Measurements from ENCODE around the gene GBA2. TPM values are rescaled to one million over a fixed set of nuclear protein-coding genes. Genes with fewer than 3 reads are reported as not detected.

GBA2 gene
- polyA plus RNA-seq, 1 donor (not counting 4 experiments of a cell fraction or from before 2014, with no cell fraction given) = 31.7 TPM

DNA sequence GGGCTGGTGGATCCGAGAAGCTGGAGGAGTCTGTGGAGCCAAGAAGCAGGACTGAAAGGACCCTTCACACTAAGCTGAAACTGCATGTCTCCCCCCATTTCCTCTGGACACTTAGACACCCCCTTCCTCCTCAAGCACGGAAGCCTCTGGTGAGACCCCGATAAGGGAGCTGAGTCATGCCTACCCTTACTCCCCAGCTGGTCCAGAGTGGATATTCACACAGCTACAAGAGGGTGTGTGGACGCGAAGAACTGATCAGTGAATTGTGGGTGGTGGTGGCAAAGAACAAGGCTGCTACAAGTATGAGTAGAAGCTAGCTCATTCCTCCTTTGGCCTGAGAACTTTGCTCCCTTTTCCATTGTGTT lies 21.4 kb downstream of the GBA2 start:
- dilution Hi-C loops (cut with MboI; ENCODE audit: extremely low pct_ligation_motif_present, low sequenced_read_pairs) = no loop called here
- DNase-seq (ENCODE audit: low read depth, low spot score) (no peak), FAIRE-seq (no peak)
- H3K9ac ChIP-seq (ENCODE audit: control insufficient read depth, extremely low read depth, insufficient read depth, low read length) = no peak overlapping the region
- peaks cover 25 to 28% of the 10 kb centered on the region in 2 experiments for H3K36me3 ChIP-seq (ENCODE audit: control insufficient read depth in 2 of 2, extremely low read depth in 1 of 2, insufficient read depth in 2 of 2, low read length in 2 of 2)
- no peak overlapping the region for H3K27ac ChIP-seq (ENCODE audit: control insufficient read depth, insufficient read depth, low read length)
- no peaks in the 10 kb centered on the region for H3K27me3 ChIP-seq (ENCODE audit: control insufficient read depth, extremely low read depth, insufficient read depth, low read length)
- H3K4me3 ChIP-seq (ENCODE audit: control insufficient read depth in 2 of 3, extremely low read depth in 1 of 3, insufficient read depth in 2 of 3, low read depth in 1 of 3, low read length in 3 of 3) = no peak overlapping the region
- H3K4me1 ChIP-seq (ENCODE audit: control insufficient read depth, extremely low read depth, insufficient read depth, low read length) = peaks cover 36% of the 10 kb centered on the region
- TF ChIP-seq EZH2 (IDR thresholded peaks at IDR 0.05; ENCODE audit: low read length) = no peak
- TF ChIP-seq, protein P1, sequence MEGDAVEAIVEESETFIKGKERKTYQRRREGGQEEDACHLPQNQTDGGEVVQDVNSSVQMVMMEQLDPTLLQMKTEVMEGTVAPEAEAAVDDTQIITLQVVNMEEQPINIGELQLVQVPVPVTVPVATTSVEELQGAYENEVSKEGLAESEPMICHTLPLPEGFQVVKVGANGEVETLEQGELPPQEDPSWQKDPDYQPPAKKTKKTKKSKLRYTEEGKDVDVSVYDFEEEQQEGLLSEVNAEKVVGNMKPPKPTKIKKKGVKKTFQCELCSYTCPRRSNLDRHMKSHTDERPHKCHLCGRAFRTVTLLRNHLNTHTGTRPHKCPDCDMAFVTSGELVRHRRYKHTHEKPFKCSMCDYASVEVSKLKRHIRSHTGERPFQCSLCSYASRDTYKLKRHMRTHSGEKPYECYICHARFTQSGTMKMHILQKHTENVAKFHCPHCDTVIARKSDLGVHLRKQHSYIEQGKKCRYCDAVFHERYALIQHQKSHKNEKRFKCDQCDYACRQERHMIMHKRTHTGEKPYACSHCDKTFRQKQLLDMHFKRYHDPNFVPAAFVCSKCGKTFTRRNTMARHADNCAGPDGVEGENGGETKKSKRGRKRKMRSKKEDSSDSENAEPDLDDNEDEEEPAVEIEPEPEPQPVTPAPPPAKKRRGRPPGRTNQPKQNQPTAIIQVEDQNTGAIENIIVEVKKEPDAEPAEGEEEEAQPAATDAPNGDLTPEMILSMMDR (optimal IDR thresholded peaks at IDR 0.05 in 1 of 3, IDR thresholded peaks at IDR 0.05 in 1 of 3, conservative IDR thresholded peaks at IDR 0.05 in 1 of 3; ENCODE audit: extremely low read depth in 1 of 3, insufficient read depth in 2 of 3, low read length in 3 of 3) = no peak
- no peak overlapping the region for H2AFZ ChIP-seq (ENCODE audit: control insufficient read depth, low read length)
- H4K20me1 ChIP-seq (ENCODE audit: control insufficient read depth, extremely low read depth, insufficient read depth, low read length) = peaks cover 26% of the 10 kb centered on the region
- no peak overlapping the region for H3K4me2 ChIP-seq (ENCODE audit: control insufficient read depth, extremely low read depth, insufficient read depth, low read depth, low read length)
- no peaks in the 10 kb centered on the region for H3K9me3 ChIP-seq (ENCODE audit: control insufficient read depth, low read depth, low read length)
- H3K9me1 ChIP-seq (ENCODE audit: control insufficient read depth, extremely low read depth, insufficient read depth, low read length) = peaks cover 7% of the 10 kb centered on the region
- peaks cover 63% of the 10 kb centered on the region for H3K79me2 ChIP-seq (ENCODE audit: control insufficient read depth, insufficient read depth, low read length)

DNA sequence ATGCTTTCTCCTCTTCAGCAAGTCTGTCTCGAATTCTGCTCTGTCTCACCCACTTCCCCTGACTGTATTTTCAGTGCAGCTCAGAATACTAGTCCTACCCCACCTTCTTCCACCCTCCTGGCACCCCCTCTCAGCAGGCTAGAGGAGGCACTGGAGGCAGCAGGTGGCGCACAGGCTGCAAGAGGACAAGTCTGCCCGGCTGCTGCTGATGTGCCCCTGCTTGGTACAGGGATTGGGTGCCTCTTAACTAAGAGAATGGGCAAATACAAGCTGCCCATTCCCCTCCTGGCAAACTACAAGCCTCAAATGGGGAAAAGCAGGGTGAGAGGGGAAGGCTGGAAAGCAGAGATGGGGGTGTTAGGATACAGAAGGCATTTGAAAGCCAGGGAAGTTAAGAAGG lies 22.1 kb downstream of the GBA2 start:
- peaks cover 63% of the 10 kb centered on the region for H3K79me2 ChIP-seq (ENCODE audit: control insufficient read depth, insufficient read depth, low read length)
- no peak overlapping the region for H3K9ac ChIP-seq (ENCODE audit: control insufficient read depth, extremely low read depth, insufficient read depth, low read length)
- no peak for FAIRE-seq
- no peak overlapping the region for H3K27ac ChIP-seq (ENCODE audit: control insufficient read depth, insufficient read depth, low read length)
- TF ChIP-seq, protein P1 (optimal IDR thresholded peaks at IDR 0.05 in 1 of 3, IDR thresholded peaks at IDR 0.05 in 1 of 3, conservative IDR thresholded peaks at IDR 0.05 in 1 of 3; ENCODE audit: extremely low read depth in 1 of 3, insufficient read depth in 2 of 3, low read length in 3 of 3) = peak in 1 of 3 experiments; percentile 30
- no peak for TF ChIP-seq EZH2 (IDR thresholded peaks at IDR 0.05; ENCODE audit: low read length)
- peaks cover 36% of the 10 kb centered on the region for H3K4me1 ChIP-seq (ENCODE audit: control insufficient read depth, extremely low read depth, insufficient read depth, low read length)
- dilution Hi-C loops (cut with MboI; ENCODE audit: extremely low pct_ligation_motif_present, low sequenced_read_pairs) = no loop called here
- H3K4me2 ChIP-seq (ENCODE audit: control insufficient read depth, extremely low read depth, insufficient read depth, low read depth, low read length) = no peak overlapping the region
- no peak overlapping the region for H2AFZ ChIP-seq (ENCODE audit: control insufficient read depth, low read length)
- peaks cover 31 to 34% of the 10 kb centered on the region in 2 experiments for H3K36me3 ChIP-seq (ENCODE audit: control insufficient read depth in 2 of 2, extremely low read depth in 1 of 2, insufficient read depth in 2 of 2, low read length in 2 of 2)
- H3K9me3 ChIP-seq (ENCODE audit: control insufficient read depth, low read depth, low read length) = no peaks in the 10 kb centered on the region
- no peak for DNase-seq (ENCODE audit: low read depth, low spot score)
- H3K9me1 ChIP-seq (ENCODE audit: control insufficient read depth, extremely low read depth, insufficient read depth, low read length) = peaks cover 7% of the 10 kb centered on the region
- peaks cover 26% of the 10 kb centered on the region for H4K20me1 ChIP-seq (ENCODE audit: control insufficient read depth, extremely low read depth, insufficient read depth, low read length)
- H3K27me3 ChIP-seq (ENCODE audit: control insufficient read depth, extremely low read depth, insufficient read depth, low read length) = no peaks in the 10 kb centered on the region
- no peak overlapping the region for H3K4me3 ChIP-seq (ENCODE audit: control insufficient read depth in 2 of 3, extremely low read depth in 1 of 3, insufficient read depth in 2 of 3, low read depth in 1 of 3, low read length in 3 of 3)
